ENCODE measurements around the gene FRY.

DNA sequence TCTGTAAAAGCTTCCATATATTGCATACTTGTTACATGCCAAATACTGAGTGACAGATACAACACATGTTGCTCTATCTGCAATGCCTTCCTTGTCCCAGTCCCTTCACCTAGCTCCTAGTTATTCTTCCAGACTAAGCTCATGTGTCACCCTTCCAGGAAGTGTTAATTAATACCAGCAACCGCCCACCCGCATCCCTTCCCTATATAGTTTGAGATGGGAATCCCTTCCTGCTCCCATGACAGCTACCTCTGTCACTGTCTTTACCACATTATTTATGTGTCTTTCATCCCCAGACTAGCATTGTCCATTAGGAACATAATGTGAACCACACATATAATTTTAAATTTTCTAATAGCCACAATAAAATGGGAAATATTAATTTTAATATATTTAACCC is 49.5 kb upstream of the FRY start:
- TF ChIP-seq EP300 (IDR thresholded peaks at IDR 0.05; ENCODE audit: borderline replicate concordance), result no peak
- no peak for TF ChIP-seq EGR1 (IDR thresholded peaks at IDR 0.05)
- no peak for TF ChIP-seq CEBPB (IDR thresholded peaks at IDR 0.05)
- TF ChIP-seq TAF1 (IDR thresholded peaks at IDR 0.05; ENCODE audit: low read depth), result no peak
- TF ChIP-seq, protein P1, sequence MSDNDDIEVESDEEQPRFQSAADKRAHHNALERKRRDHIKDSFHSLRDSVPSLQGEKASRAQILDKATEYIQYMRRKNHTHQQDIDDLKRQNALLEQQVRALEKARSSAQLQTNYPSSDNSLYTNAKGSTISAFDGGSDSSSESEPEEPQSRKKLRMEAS (IDR thresholded peaks at IDR 0.05), result no peak
- no peak for TF ChIP-seq TCF12 (IDR thresholded peaks at IDR 0.05; ENCODE audit: low read depth)
- TF ChIP-seq RAD21 (IDR thresholded peaks at IDR 0.05; ENCODE audit: low read depth), result no peak
- TF ChIP-seq YY1 (IDR thresholded peaks at IDR 0.05; ENCODE audit: low read depth), result no peak
- TF ChIP-seq, protein P2, sequence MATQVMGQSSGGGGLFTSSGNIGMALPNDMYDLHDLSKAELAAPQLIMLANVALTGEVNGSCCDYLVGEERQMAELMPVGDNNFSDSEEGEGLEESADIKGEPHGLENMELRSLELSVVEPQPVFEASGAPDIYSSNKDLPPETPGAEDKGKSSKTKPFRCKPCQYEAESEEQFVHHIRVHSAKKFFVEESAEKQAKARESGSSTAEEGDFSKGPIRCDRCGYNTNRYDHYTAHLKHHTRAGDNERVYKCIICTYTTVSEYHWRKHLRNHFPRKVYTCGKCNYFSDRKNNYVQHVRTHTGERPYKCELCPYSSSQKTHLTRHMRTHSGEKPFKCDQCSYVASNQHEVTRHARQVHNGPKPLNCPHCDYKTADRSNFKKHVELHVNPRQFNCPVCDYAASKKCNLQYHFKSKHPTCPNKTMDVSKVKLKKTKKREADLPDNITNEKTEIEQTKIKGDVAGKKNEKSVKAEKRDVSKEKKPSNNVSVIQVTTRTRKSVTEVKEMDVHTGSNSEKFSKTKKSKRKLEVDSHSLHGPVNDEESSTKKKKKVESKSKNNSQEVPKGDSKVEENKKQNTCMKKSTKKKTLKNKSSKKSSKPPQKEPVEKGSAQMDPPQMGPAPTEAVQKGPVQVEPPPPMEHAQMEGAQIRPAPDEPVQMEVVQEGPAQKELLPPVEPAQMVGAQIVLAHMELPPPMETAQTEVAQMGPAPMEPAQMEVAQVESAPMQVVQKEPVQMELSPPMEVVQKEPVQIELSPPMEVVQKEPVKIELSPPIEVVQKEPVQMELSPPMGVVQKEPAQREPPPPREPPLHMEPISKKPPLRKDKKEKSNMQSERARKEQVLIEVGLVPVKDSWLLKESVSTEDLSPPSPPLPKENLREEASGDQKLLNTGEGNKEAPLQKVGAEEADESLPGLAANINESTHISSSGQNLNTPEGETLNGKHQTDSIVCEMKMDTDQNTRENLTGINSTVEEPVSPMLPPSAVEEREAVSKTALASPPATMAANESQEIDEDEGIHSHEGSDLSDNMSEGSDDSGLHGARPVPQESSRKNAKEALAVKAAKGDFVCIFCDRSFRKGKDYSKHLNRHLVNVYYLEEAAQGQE (IDR thresholded peaks at IDR 0.05; ENCODE audit: low read depth), result no peak
